ENCODE measurements around the gene PNMA6E. TPM values are rescaled to one million over a fixed set of nuclear protein-coding genes. Genes with fewer than 3 reads are reported as not detected.

PNMA6E gene
- total and polyA plus RNA-seq, 2 of the 13 experiments (the other 11 are each of a cell fraction or from before 2014, with no cell fraction given): not detected

DNA sequence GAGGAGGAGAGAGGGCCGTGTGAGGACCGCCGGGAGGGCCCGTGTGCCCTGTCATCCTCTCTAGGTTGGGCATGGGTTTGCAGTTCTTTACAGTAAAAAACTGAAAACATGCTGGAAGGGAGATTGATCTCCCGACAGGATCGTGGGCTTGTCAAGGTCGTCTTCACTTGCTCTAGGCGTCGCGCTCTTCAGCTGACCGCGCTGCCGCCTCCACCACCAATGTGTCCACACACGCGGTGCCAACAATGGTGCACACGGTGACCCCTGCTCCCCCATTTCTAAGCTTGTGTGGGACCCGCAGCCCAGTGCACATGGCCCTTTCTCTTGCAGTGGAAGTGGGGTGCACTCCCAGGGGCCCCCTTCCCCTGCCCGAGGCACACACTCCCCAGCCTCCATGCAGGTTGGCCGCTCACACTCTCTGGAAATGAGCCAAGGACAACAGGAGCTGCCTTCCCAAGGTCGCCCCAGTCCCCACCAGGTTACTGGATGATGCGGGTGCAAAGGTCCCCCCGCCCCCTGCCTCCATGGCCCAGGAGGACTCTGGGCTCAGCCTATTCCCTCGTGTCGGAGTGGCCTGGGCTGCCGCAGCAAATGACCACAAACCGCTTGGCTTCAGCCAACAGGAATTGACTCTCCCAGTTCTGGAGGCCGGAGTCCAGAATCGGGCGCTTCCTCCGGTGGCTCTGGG, 8.4 kb upstream of the PNMA6E start (continued):
- TF ChIP-seq, protein P1, sequence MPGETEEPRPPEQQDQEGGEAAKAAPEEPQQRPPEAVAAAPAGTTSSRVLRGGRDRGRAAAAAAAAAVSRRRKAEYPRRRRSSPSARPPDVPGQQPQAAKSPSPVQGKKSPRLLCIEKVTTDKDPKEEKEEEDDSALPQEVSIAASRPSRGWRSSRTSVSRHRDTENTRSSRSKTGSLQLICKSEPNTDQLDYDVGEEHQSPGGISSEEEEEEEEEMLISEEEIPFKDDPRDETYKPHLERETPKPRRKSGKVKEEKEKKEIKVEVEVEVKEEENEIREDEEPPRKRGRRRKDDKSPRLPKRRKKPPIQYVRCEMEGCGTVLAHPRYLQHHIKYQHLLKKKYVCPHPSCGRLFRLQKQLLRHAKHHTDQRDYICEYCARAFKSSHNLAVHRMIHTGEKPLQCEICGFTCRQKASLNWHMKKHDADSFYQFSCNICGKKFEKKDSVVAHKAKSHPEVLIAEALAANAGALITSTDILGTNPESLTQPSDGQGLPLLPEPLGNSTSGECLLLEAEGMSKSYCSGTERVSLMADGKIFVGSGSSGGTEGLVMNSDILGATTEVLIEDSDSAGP (CRISPR knock-in tag; IDR thresholded peaks at IDR 0.05; ENCODE audit: borderline replicate concordance): peak; percentile 31; the same call in 1 of the 2 replicates
- TF ChIP-seq POGZ (CRISPR knock-in tag; IDR thresholded peaks at IDR 0.05) (peak; percentile 54), HOXD1 (CRISPR knock-in tag; IDR thresholded peaks at IDR 0.05) (no peak), ZNF562 (CRISPR knock-in tag; IDR thresholded peaks at IDR 0.05; ENCODE audit: borderline replicate concordance) (no peak), ZNF619 (CRISPR knock-in tag; IDR thresholded peaks at IDR 0.05) (no peak), ZBTB7B (CRISPR knock-in tag; IDR thresholded peaks at IDR 0.05) (peak; percentile 57; the same call in 1 of the 2 replicates), ARHGAP35 (CRISPR knock-in tag; IDR thresholded peaks at IDR 0.05; ENCODE audit: borderline replicate concordance) (0 out of 2 replicates have a peak, but pooled peaks have one; percentile 19), ZNF644 (CRISPR knock-in tag; IDR thresholded peaks at IDR 0.05; ENCODE audit: low read depth) (0 out of 2 replicates have a peak, but pooled peaks have one; percentile 23), SALL1 (CRISPR knock-in tag; IDR thresholded peaks at IDR 0.05) (peak; percentile 72), HNF4G (IDR thresholded peaks at IDR 0.05; ENCODE audit: borderline replicate concordance, low read depth, low read length) (peak; percentile 64; the same call in 1 of the 2 replicates), HNF4G (CRISPR knock-in tag; IDR thresholded peaks at IDR 0.05; ENCODE audit: borderline replicate concordance, low read depth) (peak; percentile 60; the same call in 1 of the 2 replicates), ZNF614 (CRISPR knock-in tag; IDR thresholded peaks at IDR 0.05; ENCODE audit: borderline replicate concordance) (no peak), TARDBP (CRISPR knock-in tag; IDR thresholded peaks at IDR 0.05) (0 out of 2 replicates have a peak, but pooled peaks have one; percentile 18), IRF2 (CRISPR knock-in tag; IDR thresholded peaks at IDR 0.05) (peak; percentile 33; the same call in 1 of the 2 replicates), ZFX (CRISPR knock-in tag; IDR thresholded peaks at IDR 0.05; ENCODE audit: low read depth) (peak; percentile 64)
- TF ChIP-seq, protein P2, sequence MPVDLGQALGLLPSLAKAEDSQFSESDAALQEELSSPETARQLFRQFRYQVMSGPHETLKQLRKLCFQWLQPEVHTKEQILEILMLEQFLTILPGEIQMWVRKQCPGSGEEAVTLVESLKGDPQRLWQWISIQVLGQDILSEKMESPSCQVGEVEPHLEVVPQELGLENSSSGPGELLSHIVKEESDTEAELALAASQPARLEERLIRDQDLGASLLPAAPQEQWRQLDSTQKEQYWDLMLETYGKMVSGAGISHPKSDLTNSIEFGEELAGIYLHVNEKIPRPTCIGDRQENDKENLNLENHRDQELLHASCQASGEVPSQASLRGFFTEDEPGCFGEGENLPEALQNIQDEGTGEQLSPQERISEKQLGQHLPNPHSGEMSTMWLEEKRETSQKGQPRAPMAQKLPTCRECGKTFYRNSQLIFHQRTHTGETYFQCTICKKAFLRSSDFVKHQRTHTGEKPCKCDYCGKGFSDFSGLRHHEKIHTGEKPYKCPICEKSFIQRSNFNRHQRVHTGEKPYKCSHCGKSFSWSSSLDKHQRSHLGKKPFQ (CRISPR knock-in tag; IDR thresholded peaks at IDR 0.05; ENCODE audit: insufficient replicate concordance): peak; percentile 70
- TF ChIP-seq, protein P3, sequence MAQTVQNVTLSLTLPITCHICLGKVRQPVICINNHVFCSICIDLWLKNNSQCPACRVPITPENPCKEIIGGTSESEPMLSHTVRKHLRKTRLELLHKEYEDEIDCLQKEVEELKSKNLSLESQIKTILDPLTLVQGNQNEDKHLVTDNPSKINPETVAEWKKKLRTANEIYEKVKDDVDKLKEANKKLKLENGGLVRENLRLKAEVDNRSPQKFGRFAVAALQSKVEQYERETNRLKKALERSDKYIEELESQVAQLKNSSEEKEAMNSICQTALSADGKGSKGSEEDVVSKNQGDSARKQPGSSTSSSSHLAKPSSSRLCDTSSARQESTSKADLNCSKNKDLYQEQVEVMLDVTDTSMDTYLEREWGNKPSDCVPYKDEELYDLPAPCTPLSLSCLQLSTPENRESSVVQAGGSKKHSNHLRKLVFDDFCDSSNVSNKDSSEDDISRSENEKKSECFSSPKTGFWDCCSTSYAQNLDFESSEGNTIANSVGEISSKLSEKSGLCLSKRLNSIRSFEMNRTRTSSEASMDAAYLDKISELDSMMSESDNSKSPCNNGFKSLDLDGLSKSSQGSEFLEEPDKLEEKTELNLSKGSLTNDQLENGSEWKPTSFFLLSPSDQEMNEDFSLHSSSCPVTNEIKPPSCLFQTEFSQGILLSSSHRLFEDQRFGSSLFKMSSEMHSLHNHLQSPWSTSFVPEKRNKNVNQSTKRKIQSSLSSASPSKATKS (CRISPR knock-in tag; IDR thresholded peaks at IDR 0.05): no peak
- TF ChIP-seq, protein P4, sequence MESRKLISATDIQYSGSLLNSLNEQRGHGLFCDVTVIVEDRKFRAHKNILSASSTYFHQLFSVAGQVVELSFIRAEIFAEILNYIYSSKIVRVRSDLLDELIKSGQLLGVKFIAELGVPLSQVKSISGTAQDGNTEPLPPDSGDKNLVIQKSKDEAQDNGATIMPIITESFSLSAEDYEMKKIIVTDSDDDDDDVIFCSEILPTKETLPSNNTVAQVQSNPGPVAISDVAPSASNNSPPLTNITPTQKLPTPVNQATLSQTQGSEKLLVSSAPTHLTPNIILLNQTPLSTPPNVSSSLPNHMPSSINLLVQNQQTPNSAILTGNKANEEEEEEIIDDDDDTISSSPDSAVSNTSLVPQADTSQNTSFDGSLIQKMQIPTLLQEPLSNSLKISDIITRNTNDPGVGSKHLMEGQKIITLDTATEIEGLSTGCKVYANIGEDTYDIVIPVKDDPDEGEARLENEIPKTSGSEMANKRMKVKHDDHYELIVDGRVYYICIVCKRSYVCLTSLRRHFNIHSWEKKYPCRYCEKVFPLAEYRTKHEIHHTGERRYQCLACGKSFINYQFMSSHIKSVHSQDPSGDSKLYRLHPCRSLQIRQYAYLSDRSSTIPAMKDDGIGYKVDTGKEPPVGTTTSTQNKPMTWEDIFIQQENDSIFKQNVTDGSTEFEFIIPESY (CRISPR knock-in tag; IDR thresholded peaks at IDR 0.05): peak; percentile 90
- TF ChIP-seq, protein P5, sequence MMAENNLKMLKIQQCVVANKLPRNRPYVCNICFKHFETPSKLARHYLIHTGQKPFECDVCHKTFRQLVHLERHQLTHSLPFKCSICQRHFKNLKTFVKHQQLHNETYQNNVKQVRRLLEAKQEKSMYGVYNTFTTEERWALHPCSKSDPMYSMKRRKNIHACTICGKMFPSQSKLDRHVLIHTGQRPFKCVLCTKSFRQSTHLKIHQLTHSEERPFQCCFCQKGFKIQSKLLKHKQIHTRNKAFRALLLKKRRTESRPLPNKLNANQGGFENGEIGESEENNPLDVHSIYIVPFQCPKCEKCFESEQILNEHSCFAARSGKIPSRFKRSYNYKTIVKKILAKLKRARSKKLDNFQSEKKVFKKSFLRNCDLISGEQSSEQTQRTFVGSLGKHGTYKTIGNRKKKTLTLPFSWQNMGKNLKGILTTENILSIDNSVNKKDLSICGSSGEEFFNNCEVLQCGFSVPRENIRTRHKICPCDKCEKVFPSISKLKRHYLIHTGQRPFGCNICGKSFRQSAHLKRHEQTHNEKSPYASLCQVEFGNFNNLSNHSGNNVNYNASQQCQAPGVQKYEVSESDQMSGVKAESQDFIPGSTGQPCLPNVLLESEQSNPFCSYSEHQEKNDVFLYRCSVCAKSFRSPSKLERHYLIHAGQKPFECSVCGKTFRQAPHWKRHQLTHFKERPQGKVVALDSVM (CRISPR knock-in tag; IDR thresholded peaks at IDR 0.05): 0 out of 2 replicates have a peak, but pooled peaks have one; percentile 17

Measured in HepG2 (cell line).